H9 (cell line): ENCODE data around the gene MICALL1. TPM values are rescaled to one million over a fixed set of nuclear protein-coding genes. Genes with fewer than 3 reads are reported as not detected.
A peak's percentile ranks its signal among the peaks of the same experiment; 100 is the strongest.

Source experiments
- DNase-seq: peaks from one replicate; pipeline ENCODE4 v3.0.0-alpha.2; 2017
- H2AFZ ChIP-seq: one replicate; pipeline ENCODE4 v1.6.1; 2013; ENCODE audit warnings: mild to moderate bottlenecking, low read length, control low read depth, moderate library complexity
- H2AK5ac ChIP-seq: 2 replicates; pipeline ENCODE4 v1.6.1; 2013; ENCODE audit warnings: low read length, control low read depth, mixed read lengths; ENCODE audit not compliant: insufficient read length
- H2BK120ac ChIP-seq: one replicate; pipeline ENCODE4 v1.6.1; 2013; ENCODE audit warnings: low read depth, mild to moderate bottlenecking, low read length, control low read depth, inconsistent platforms; ENCODE audit not compliant: poor library complexity, severe bottlenecking
- H2BK12ac ChIP-seq: 2 replicates; pipeline ENCODE4 v1.6.1; 2013; ENCODE audit warnings: low read length, control low read depth, mixed read lengths, low read depth; ENCODE audit not compliant: insufficient read length
- H2BK15ac ChIP-seq: 2 replicates; pipeline ENCODE4 v1.6.1; 2013; ENCODE audit warnings: low read depth, low read length, control low read depth
- H2BK20ac ChIP-seq: one replicate; pipeline ENCODE4 v1.6.1; 2013; ENCODE audit warnings: low read depth, mild to moderate bottlenecking, low read length, control low read depth, inconsistent platforms; ENCODE audit not compliant: poor library complexity, severe bottlenecking
- H2BK5ac ChIP-seq: 2 replicates; pipeline ENCODE4 v1.6.1; 2013; ENCODE audit warnings: low read length, control low read depth, mixed read lengths; ENCODE audit not compliant: insufficient read length
- H3K14ac ChIP-seq: 2 replicates; pipeline ENCODE4 v1.6.1; 2013; ENCODE audit warnings: low read length, control low read depth; ENCODE audit not compliant: insufficient read depth
- H3K18ac ChIP-seq: 2 replicates; pipeline ENCODE4 v1.6.1; 2013; ENCODE audit warnings: low read depth, mild to moderate bottlenecking, mixed read lengths, low read length, control low read depth; ENCODE audit not compliant: insufficient read length
- H3K23ac ChIP-seq: 2 replicates; pipeline ENCODE4 v1.6.1; 2013; ENCODE audit warnings: low read length, control low read depth, mixed read lengths, low read depth; ENCODE audit not compliant: insufficient read length
- H3K23me2 ChIP-seq: 2 replicates; pipeline ENCODE4 v1.6.1; 2013; ENCODE audit warnings: low read depth, mild to moderate bottlenecking, mixed read lengths, low read length, control low read depth; ENCODE audit not compliant: insufficient read length, poor library complexity, severe bottlenecking
- H3K27ac ChIP-seq: 2 replicates; pipeline ENCODE4 v1.5.1; 2013; ENCODE audit warnings: low read length, control low read depth, mixed read lengths, low read depth; ENCODE audit not compliant: insufficient read length
- H3K27me3 ChIP-seq: 2 replicates; pipeline ENCODE4 v1.6.1; 2013; ENCODE audit warnings: low read length, control low read depth, inconsistent platforms; ENCODE audit not compliant: insufficient read depth
- H3K4ac ChIP-seq: 2 replicates; pipeline ENCODE4 v1.6.1; 2013; ENCODE audit warnings: low read depth, mild to moderate bottlenecking, control low read depth, inconsistent platforms, low read length, moderate library complexity
- H3K4me1 ChIP-seq: 2 replicates; pipeline ENCODE4 v1.6.1; 2013; ENCODE audit warnings: low read length, control low read depth, inconsistent platforms; ENCODE audit not compliant: insufficient read depth
- H3K4me2 ChIP-seq: 2 replicates; pipeline ENCODE4 v1.6.1; 2013; ENCODE audit warnings: low read length, control low read depth, mixed read lengths; ENCODE audit not compliant: insufficient read length, insufficient read depth
- H3K56ac ChIP-seq: 2 replicates; pipeline ENCODE4 v1.6.1; 2013; ENCODE audit warnings: low read depth, mild to moderate bottlenecking, mixed read lengths, low read length, control low read depth; ENCODE audit not compliant: insufficient read length
- H3K79me1 ChIP-seq: 2 replicates; pipeline ENCODE4 v1.6.1; 2013; ENCODE audit warnings: low read depth, mild to moderate bottlenecking, moderate library complexity, low read length, control low read depth, inconsistent platforms; ENCODE audit not compliant: insufficient read depth, poor library complexity, severe bottlenecking
- H3K79me2 ChIP-seq: 2 replicates; pipeline ENCODE4 v1.6.1; 2013; ENCODE audit warnings: low read length, control low read depth, inconsistent platforms; ENCODE audit not compliant: insufficient read depth
- H3K9ac ChIP-seq: 2 replicates; pipeline ENCODE4 v1.6.1; 2013; ENCODE audit warnings: low read length, control low read depth, mixed read lengths; ENCODE audit not compliant: insufficient read length; ENCODE audit errors: extremely low read depth
- H3K9me3 ChIP-seq: one replicate; pipeline ENCODE4 v1.6.1; 2013; ENCODE audit warnings: low read depth, low read length, inconsistent platforms; ENCODE audit not compliant: control insufficient read depth
- H3T11ph ChIP-seq: one replicate; pipeline ENCODE4 v1.6.1; 2013; ENCODE audit warnings: mild to moderate bottlenecking, low read length, control low read depth, inconsistent platforms
- H4K20me1 ChIP-seq: one replicate; pipeline ENCODE4 v1.6.1; 2013; ENCODE audit not compliant: control insufficient read depth, insufficient read length, insufficient read depth
- H4K5ac ChIP-seq: 2 replicates; pipeline ENCODE4 v1.6.1; 2013; ENCODE audit warnings: low read depth, mild to moderate bottlenecking, mixed read lengths, low read length, control low read depth; ENCODE audit not compliant: insufficient read length
- H4K8ac ChIP-seq: replicated peaks from 2 replicates; pipeline ENCODE4 v1.6.1; 2013; ENCODE audit warnings: low read length, control low read depth, mixed read lengths, low read depth; ENCODE audit not compliant: insufficient read length
- H4K91ac ChIP-seq: 2 replicates; pipeline ENCODE4 v1.6.1; 2013; ENCODE audit warnings: low read depth, mild to moderate bottlenecking, moderate library complexity, mixed read lengths, low read length, control low read depth; ENCODE audit not compliant: insufficient read length
- H3K27ac Mint-ChIP-seq, 3 experiments: 2 replicates in 2 of 3; 3 replicates in 1 of 3; pipeline ENCODE4 v1.8.0; 2020 to 2021; ENCODE audit warnings: mixed read lengths in 3 of 3, mild to moderate bottlenecking in 1 of 3, moderate library complexity in 1 of 3
- H3K27me3 Mint-ChIP-seq: 2 replicates; pipeline ENCODE4 v1.8.0; 2021; ENCODE audit warnings: low read depth, mild to moderate bottlenecking, moderate library complexity, mixed read lengths
- H3K36me3 Mint-ChIP-seq, 3 experiments: 2 replicates in 2 of 3; 3 replicates in 1 of 3; pipeline ENCODE4 v1.8.0; 2020 to 2021; ENCODE audit warnings: low read depth in 3 of 3, mixed read lengths in 3 of 3; ENCODE audit not compliant: insufficient read depth in 1 of 3
- H3K4me1 Mint-ChIP-seq, 2 experiments: 2 replicates each; pipeline ENCODE4 v1.8.0; 2020; ENCODE audit warnings: mixed read lengths in 2 of 2
- H3K4me3 Mint-ChIP-seq, 2 experiments: 2 replicates in 1 of 2; 3 replicates in 1 of 2; pipeline ENCODE4 v1.8.0; 2020 to 2021; ENCODE audit warnings: mild to moderate bottlenecking in 2 of 2, mixed read lengths in 2 of 2, moderate library complexity in 1 of 2
- H3K9me3 Mint-ChIP-seq, 2 experiments: 2 replicates in 1 of 2; 3 replicates in 1 of 2; pipeline ENCODE4 v1.8.0; 2020; ENCODE audit warnings: mild to moderate bottlenecking in 2 of 2, mixed read lengths in 2 of 2, moderate library complexity in 1 of 2
- CTCF ChIP-seq: fragments of 200-600 bp; sonication (generic); conservative IDR thresholded peaks from 3 replicates; pipeline ENCODE4 v1.8.0; 2021; ENCODE audit warnings: antibody characterized with exemption, mild to moderate bottlenecking
- WGBS: extraction: QIAGEN DNeasy Blood & Tissue Kit; methylation state at CpG from one replicate; pipeline ENCODE4 v1.1.7; 2013; ENCODE audit warnings: missing lambda C conversion rate, low lambda C conversion rate, mixed read lengths; ENCODE audit not compliant: insufficient read length; ENCODE audit errors: extremely low coverage; 5-methylcytosine and 5-hydroxymethylcytosine counted together
- total RNA-seq: library from RNA; stranded (reverse); gene quantifications from 2 replicates; pipeline ENCODE4 v1.2.1, GENCODE V29; 2021

Gene MICALL1
- total RNA-seq, 1 experiment from 2014 or later = 33.3 TPM

DNA sequence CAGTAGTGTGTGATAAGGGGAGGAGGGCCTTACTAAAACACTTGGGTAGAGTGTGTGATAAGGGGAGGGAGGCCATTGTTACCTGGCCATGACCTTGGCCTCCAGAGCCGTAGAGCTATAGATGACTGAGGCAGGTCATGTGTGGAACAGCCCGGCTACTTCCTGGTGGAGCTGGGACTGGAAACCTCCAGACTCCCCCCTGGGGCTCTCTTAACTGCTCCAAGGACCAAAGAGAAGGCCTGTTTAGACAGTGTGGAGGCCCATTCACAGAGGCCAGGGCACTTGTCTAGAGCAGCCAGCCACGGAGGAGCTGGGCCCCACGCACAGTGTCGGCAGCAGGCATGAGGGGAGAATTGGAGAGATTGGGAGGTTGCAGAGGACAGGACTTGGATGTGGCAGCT lies 12.5 kb upstream of the MICALL1 start:
- H2BK120ac ChIP-seq = no peak overlapping the region
- no peak overlapping the region for H2BK20ac ChIP-seq
- H3K23me2 ChIP-seq = no peaks in the 10 kb centered on the region
- no peak overlapping the region for H2BK12ac ChIP-seq
- H4K5ac ChIP-seq = no peak overlapping the region
- H3K9me3 ChIP-seq = no peaks in the 10 kb centered on the region
- no peak overlapping the region for H2AFZ ChIP-seq
- H3K9me3 Mint-ChIP-seq = no peaks in the 10 kb centered on the region
- peaks cover 38 to 47% of the 10 kb centered on the region in 2 experiments for H3K4me1 Mint-ChIP-seq
- no peak overlapping the region for H2AK5ac ChIP-seq
- H4K8ac ChIP-seq = no peak overlapping the region
- no peaks in the 10 kb centered on the region for H3K79me1 ChIP-seq
- H3K36me3 Mint-ChIP-seq = peaks cover 10 to 27% (median 13%) of the 10 kb centered on the region in 3 experiments
- DNase-seq = no peak
- H3K27me3 Mint-ChIP-seq = no peaks in the 10 kb centered on the region
- H3K4me3 Mint-ChIP-seq = no peak overlapping the region
- H2BK5ac ChIP-seq = no peak overlapping the region
- H3K9ac ChIP-seq = no peak overlapping the region
- H3K4ac ChIP-seq = no peak overlapping the region
- peak overlapping the region; percentile 49; the same call in 1 of the 2 replicates for H3K14ac ChIP-seq
- H3K27ac ChIP-seq = no peak overlapping the region
- H3K56ac ChIP-seq = no peak overlapping the region
- no CpG with 5 or more reads among the region's 5 CpGs for WGBS
- no peak overlapping the region for H2BK15ac ChIP-seq
- no peak overlapping the region for H3K4me2 ChIP-seq
- no peak for TF ChIP-seq CTCF
- peaks cover 11% of the 10 kb centered on the region; the same call in 1 of the 2 replicates for H3K4me1 ChIP-seq
- no peaks in the 10 kb centered on the region for H4K20me1 ChIP-seq
- peak overlapping the region; percentile 21 to 91 (median 86); a peak in 5 of 7 replicates for H3K27ac Mint-ChIP-seq
- H3K23ac ChIP-seq = no peak overlapping the region
- H3K27me3 ChIP-seq = no peaks in the 10 kb centered on the region; the same call in 1 of the 2 replicates
- H3T11ph ChIP-seq = no peak overlapping the region
- H3K79me2 ChIP-seq = no peaks in the 10 kb centered on the region
- peak overlapping the region; percentile 36 for H3K18ac ChIP-seq
- no peak overlapping the region for H4K91ac ChIP-seq
